Measurements from ENCODE around the gene ANKRD52.
"Not testable (repeated sequence)": the region's sequence is repeated elsewhere in the genome, so short reads cannot be mapped to it uniquely, and the experiment has no call there.

ANKRD52 gene

DNA sequence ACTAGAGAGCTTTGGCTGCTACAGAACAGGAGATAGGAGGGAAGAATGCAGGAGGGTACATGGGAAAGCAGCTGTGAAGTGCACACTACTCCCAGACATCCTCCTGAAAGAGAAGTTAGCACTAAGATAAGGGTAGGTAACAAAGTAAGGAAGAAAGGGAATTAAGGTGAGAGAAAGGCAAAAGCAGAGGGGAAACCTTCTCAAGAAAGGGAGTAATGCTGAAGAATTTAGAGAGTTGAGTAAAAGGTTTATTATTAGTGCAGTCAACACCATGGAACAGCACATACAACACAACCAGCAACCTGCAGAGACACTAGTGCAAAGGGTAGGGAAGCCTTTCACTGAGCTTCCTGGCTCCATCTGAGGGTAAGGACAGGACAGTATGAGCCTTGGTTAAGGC, 53.9 kb downstream of the ANKRD52 start:
- no peak for DNase-seq

DNA sequence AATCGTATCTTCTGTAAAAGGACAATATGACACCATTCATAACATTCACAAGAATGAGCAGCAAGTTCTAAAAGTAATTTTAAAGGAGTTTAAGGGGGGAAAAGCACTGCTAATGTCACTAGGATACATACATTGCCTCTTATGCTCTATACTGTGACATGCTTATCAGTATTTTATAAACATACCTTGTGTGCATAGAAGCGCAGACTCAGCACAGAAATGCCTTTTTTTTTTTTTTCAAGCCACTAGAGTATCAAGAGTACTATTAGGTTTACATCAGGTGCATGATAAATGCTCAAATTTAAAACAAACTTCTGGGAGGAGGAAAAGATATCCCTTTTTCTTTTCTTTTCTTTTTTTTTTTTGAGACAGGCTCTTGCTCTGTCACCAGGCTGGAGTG, 55.3 kb downstream of the ANKRD52 start:
- no peak for DNase-seq

DNA sequence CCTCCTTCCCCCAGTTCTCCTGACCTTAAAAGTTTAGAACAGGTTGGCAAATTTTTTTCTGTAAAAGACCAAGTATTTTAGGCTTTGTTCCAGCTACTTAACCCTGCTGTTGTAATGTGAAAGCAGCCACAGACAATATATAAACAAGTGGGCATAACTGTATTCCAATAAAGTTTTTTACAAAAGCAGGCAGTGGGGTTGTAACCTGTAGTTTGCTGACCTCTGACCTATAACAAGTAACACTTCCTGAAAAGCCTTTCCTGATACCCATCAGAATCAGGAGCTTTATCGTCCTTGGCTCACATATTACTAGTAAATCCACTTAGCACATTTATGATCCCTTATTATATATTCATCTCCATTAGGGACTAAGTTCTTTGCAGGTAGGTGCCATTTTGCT, 55.8 kb downstream of the ANKRD52 start:
- DNase-seq, result no peak

DNA sequence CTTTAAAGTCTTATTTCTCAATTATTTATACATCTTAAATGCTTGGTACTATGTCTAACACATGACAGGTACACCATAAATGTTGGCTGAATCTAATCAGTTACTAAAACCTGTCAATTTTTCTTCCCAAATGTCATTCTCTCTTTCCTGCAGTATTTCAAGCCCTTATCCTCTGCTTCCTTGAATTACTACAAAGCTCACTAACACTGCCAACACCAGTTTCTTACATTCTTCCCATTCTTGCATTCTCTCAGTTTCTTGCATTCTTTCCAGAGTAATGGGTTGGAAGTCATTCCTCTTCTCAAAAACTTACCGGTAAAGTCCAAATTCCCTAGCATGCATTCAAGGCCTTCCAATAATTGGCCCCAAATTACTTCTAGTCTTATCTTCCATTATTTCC, 59.3 kb downstream of the ANKRD52 start:
- DNase-seq, result no peak

DNA sequence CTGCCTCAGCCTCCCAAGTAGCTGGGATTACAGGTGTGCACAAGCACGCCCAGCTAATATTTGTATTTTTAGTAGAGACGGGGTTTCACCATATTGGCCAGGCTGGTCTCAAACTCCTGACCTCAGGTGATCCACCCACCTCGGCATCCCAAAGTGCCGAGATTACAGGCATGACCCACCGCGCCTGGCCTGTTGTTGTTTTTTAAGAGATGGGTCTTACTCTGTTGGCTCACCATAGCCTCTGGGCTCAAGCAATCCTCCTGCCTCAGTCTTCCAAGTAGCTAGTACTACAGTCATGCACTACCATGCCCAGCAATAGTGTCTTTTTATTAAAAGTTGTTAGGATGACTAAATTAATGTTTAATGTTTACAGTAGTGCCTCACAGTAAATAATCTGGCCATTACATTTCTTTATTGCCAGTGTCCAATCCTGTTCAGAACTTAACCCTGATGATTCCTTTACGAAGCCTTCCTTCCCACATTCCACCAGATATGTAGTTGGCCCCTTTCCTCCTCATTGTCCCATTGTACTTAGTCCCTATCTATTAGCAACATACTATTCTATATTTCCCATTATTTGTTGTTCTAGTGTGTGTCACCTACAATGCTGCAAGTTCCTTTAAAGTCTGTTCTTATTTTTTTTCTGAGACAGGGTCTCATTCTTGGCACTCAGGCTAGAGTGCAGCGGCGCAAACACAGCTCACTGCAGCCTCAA, 60.1 kb downstream of the ANKRD52 start:
- no peak for DNase-seq

DNA sequence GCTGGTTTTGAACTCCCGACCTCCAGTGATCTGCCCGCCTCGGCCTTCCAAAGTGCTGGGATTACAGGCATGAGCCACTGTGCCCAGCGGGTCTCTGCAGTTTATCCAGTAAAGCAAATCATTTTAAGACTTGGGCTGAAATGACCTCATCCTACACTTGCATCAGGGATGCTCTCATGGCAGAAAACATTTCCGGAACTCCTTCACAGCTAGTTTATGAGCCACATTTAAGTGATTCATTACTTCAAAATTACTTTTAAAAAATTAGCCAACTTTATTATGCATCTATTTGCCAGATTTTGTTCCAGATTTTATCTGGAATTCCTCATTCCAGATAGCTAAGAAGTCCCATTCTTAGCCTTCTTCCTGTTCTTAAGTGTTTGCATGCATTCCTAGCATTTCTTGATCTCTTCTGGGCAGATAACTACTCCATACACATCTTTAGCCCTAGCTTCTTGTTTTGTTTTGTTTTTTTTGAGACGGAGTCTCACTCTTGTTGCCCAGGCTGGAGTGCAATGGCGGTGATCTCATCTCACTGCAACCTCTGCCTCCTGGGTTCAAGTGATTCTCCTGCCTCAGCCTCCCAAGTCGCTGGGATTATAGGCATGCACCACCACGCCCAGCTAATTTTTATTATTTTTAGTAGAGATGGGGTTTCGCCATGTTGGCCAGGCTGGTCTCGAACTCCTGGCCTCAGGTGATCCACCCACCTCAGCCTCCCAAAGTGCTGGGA, 61.2 kb downstream of the ANKRD52 start:
- DNase-seq, result not testable (repeated sequence)

DNA sequence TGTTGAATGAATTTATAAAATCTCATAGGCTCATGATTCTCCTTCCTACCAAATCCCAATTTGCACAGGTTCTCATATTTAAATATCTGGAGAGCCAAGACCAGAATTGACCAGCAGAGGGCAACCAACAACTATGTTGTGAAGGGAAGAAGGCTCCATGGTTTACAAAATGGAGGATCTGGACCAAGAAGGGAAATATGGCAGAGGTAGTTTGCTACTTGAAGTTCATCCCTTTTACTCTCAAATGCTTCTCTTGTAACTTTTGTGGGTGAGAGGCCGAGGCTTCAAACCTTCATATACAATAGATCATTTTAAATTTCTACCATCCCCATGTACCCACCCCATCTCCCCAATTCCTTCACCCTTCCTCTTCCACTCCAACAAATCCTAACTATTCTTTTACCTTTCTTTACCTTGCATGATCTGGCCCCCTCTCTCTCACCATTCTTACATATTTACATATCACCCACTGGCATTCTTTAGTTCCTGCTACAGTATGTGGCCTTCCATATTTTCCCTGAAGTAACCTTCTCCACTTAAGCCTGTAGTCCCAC, 65.1 kb downstream of the ANKRD52 start:
- peak; percentile 35 for DNase-seq

DNA sequence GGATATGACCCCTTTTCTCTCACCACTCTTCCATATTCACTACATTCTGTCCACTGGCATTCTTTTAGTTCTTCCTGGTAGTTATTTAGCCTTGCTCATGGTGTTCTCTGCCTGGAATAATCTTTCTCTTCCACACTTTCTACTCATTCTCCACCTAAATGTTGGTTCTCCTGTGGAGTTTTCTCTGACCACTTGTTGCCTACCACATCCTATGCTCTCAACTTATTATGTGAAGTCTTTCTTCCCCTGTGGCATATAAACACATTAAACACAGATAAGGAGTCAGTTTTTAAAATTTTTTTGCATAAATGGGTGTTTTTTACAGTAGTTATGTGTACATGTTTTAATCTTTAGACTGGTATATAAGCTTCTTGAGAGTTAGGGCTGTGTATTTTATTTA, 65.6 kb downstream of the ANKRD52 start:
- no peak for DNase-seq

DNA sequence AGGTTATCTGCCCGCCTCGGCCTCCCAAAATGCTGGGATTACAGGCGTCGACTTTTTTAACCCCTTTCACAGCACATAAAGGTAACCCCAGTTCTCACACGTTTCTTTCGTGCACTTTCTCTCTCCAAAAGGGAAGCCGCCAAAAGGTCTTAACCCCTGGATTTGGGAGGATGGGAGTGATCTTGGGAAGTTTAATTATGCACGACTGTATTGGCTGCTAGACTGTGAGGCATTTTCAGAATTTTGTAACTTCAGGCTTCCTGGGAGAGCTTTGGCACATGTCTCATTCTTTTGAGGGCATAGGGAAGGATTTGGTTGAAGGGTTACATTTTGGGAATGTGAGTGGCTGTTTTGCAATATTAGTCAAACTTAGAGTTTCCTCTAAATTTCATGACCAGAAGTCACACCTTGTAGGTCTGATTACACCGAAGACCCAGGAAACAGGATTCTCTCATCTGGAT, 67.5 kb downstream of the ANKRD52 start:
- no peak for DNase-seq

DNA sequence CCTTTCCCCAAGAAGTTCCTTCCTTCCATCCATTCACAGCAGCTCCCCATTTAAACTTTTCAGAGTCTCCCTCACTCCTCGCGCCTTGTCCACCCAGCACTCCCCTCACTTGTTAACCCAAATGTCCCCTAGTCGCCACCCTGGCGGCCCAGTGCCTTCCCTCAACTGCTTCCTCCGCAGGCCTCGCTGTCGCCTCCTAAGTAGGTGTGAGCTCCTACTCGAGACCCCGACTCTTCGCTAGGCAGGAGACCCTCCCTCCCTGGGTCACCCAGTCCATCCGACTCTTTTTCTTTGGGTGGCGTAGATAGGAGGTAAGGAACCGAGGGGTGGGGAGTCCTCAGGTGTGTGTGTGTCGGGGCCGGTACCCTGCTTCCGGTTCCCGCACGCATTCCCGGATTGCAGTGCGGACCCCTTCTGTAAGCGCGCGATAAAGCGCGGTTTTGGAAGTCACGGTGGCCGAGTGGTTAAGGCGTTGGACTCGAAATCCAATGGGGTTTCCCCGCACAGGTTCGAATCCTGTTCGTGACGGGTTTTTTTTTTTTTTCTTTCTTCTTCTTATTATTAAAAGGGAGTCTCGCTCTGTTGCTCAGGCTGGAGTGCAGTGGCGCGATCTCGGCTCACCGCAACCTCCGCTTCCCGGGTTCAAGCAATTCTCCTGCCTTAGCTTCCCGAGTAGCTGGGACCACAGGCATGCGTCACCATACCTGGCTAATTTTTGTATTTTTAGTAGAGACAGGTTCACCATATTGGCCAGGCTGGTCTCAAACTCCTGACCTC, 68.1 kb downstream of the ANKRD52 start:
- peak; percentile 80 for DNase-seq

DNA sequence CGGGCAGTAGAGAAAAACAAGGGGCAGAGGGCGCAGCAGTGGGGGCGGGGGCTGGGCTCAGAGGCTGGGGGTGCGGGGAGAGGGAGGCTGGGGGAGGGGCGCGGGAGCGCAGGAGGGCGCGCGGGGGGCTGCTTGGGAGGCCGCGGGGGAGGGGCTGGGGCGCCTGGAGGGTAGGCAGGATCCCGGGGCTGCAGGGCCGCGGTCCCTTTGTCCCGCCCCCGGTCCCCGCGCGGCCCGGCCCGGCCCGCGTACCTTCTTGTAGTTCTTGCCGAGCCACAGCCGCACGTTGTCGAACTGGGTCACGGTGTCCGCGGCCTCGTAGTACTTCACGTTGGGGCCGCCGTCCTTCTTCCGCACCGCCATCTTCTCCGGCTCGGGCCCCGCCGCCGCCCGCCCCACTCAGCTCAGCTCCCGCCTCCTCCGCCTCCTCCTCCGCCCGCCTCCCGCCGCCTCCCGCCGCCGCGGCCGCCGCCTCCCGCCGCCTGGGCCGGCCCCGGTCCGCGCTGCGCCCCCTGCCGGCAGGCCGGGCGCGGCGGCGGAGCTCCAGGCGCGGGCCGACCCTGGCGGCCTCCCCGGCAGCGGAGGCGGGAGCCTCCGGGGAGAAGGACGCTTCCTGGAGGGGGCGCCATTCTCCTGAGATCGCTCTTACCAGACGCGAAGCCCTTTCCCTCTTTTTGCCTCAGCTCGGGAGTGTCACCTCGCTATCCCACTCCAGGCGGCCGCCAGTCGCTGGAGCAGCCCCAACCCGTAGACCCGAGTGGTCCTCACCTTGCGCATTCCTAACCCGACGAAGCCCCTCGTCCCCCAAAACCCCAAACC, 68.9 kb downstream of the ANKRD52 start, which contains the start of gene SMARCC2:
TSS of gene SMARCC2 (minus strand) at position 385 of the 819 bp plus-strand sequence. CDS start at position 363, 22 bp downstream.
- peak; percentile 86 for DNase-seq

DNA sequence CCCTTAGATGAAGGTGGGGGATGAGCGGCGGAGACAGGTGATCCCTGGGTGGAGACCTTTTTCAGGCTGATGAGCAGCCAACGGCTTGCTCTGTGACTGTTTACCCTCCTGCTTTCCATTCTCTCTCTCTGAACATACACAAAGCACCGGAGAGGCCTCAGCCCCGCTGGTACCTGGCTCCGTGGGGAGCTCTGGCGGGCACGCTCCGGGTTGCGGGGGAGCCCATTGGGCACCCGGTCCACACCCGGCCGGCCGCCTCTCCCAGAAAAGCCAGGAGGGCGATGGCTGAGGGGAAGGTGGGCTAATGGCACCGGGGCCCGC, 69.4 kb downstream of the ANKRD52 start:
- no peak for DNase-seq

DNA sequence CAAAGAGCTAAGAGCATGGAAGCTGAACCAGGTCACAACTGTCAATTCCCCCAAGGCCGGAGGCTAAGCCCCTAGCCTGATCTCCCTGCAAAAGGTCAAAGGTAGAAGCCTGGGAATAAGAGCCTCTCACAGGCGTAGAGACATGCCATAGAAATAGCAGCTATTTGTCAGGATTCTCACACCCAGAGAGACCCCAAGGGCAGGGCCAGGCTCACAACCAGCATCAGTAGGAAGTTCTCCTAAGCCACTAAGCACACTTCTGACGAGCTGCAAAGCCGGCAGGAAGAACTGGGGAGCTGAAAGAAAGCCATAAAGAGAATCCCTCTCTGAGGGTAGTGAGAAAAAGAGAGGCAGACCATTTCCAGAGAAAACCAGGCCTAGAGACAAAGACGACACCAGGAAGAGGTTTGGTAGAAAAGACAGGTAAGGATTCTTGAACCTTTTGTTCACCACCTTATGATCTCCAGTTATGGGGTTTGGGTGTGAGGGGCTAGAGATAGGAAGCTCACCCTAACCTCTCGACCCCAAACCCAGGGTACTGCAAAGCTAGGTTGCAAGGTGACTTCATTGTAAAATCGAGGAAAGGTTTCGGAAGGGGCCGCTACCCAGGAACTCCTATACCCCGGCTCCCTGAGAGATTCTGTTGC, 69.9 kb downstream of the ANKRD52 start:
- no peak for DNase-seq

All from activated T-cell treated with anti-CD3 and anti-CD28 coated beads, Interleukin-2, amount 50 U/mL, for 1 hour (primary cell).